Peyer's patch (tissue), 4 donors: ENCODE measurements around the gene EHD4.

ENCODE experiments used
- POLR2A ChIP-seq, 2 donors: fragments of 450-650 bp; IDR thresholded peaks; one replicate each; pipeline ENCODE4 v1.5.1; 2017; ENCODE audit warnings: antibody characterized with exemption in 2 of 2, mild to moderate bottlenecking in 2 of 2, moderate library complexity in 2 of 2
- TF ChIP-seq, protein P1 (sequence below), 6 experiments: fragments of 450-650 bp in 4 of 6; fragments of 200-600 bp in 2 of 6; sonication (generic) in 1 of 6; IDR thresholded peaks; one replicate each; pipeline ENCODE4 v1.5.1; 2017 to 2019; ENCODE audit warnings: antibody characterized with exemption in 6 of 6, mild to moderate bottlenecking in 3 of 6, moderate library complexity in 1 of 6

- no peak for TF ChIP-seq POLR2A (IDR thresholded peaks at IDR 0.05)
- TF ChIP-seq, protein P1, sequence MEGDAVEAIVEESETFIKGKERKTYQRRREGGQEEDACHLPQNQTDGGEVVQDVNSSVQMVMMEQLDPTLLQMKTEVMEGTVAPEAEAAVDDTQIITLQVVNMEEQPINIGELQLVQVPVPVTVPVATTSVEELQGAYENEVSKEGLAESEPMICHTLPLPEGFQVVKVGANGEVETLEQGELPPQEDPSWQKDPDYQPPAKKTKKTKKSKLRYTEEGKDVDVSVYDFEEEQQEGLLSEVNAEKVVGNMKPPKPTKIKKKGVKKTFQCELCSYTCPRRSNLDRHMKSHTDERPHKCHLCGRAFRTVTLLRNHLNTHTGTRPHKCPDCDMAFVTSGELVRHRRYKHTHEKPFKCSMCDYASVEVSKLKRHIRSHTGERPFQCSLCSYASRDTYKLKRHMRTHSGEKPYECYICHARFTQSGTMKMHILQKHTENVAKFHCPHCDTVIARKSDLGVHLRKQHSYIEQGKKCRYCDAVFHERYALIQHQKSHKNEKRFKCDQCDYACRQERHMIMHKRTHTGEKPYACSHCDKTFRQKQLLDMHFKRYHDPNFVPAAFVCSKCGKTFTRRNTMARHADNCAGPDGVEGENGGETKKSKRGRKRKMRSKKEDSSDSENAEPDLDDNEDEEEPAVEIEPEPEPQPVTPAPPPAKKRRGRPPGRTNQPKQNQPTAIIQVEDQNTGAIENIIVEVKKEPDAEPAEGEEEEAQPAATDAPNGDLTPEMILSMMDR (IDR thresholded peaks at IDR 0.05): no peak
Measured at GRCh38 chr15:41940441-41940857, 31.9 kb downstream of the EHD4 start.
